IMR-90 (cell line): Measurements from ENCODE around the gene EEF1B2. TPM values are rescaled to one million over a fixed set of nuclear protein-coding genes. Genes with fewer than 3 reads are reported as not detected.

ENCODE experiments used
- ATAC-seq: fragments of 200-7000 bp; cut with Tn5 transposase; 2 replicates; pipeline ENCODE4 v1.9.1; 2020; ENCODE audit warnings: low read depth, mild to moderate bottlenecking, moderate library complexity
- BruUV-seq: library from RNA; stranded (reverse); fragments of 400-500 nt; replicated peaks from 2 replicates; lab custom pipeline; 2021; lab: Mats Ljungman, UMichigan
- CTCF ChIA-PET: fragments of 300-600 bp; formaldehyde crosslinking; extraction: SDS; loops from one replicate; lab custom pipeline; 2021; ENCODE audit warnings: antibody characterized with exemption; lab: Yijun Ruan, JAX
- POLR2A ChIA-PET: fragments of 300-600 bp; sonication (Branson Sonifier 250); formaldehyde crosslinking; loops from one replicate; lab custom pipeline; 2022; ENCODE audit warnings: antibody characterized with exemption; ENCODE audit not compliant: unreplicated experiment; lab: Charles Lee
- DNase-seq: peaks from one replicate; pipeline ENCODE4 v3.0.0; 2013
- H2AFZ ChIP-seq: replicated peaks from 2 replicates; pipeline ENCODE3; 2013; ENCODE audit warnings: low read length, mild to moderate bottlenecking; ENCODE audit not compliant: poor library complexity
- H2AK5ac ChIP-seq: 2 replicates; pipeline ENCODE4 v1.6.1; 2013; ENCODE audit warnings: low read depth, low read length, inconsistent platforms
- H2AK9ac ChIP-seq: replicated peaks from 2 replicates; pipeline ENCODE3; 2013; ENCODE audit warnings: mild to moderate bottlenecking, low read depth, low read length, moderate library complexity; ENCODE audit not compliant: poor library complexity
- H2BK120ac ChIP-seq: 2 replicates; pipeline ENCODE4 v1.6.1; 2013; ENCODE audit warnings: low read depth, low read length, inconsistent platforms
- H2BK15ac ChIP-seq: 3 replicates; pipeline ENCODE4 v1.6.1; 2013; ENCODE audit warnings: low read depth, low read length, inconsistent platforms
- H2BK20ac ChIP-seq: 2 replicates; pipeline ENCODE4 v1.6.1; 2013; ENCODE audit warnings: low read depth, mild to moderate bottlenecking, inconsistent platforms, low read length, moderate library complexity
- H2BK5ac ChIP-seq: 2 replicates; pipeline ENCODE4 v1.6.1; 2013; ENCODE audit warnings: mild to moderate bottlenecking, low read depth, low read length, inconsistent platforms; ENCODE audit not compliant: poor library complexity, severe bottlenecking
- H3K14ac ChIP-seq: replicated peaks from 2 replicates; pipeline ENCODE4 v1.6.1; 2013; ENCODE audit warnings: low read depth, low read length, inconsistent platforms
- H3K18ac ChIP-seq: 2 replicates; pipeline ENCODE4 v1.6.1; 2013; ENCODE audit warnings: low read depth, low read length, control low read depth
- H3K23ac ChIP-seq: 2 replicates; pipeline ENCODE4 v1.6.1; 2013; ENCODE audit warnings: low read depth, low read length, inconsistent platforms
- H3K27ac ChIP-seq: 2 replicates; pipeline ENCODE4 v1.5.1; 2013; ENCODE audit warnings: mild to moderate bottlenecking, control low read depth, low read length; ENCODE audit not compliant: insufficient read depth
- H3K27me3 ChIP-seq: 2 replicates; pipeline ENCODE4 v1.6.1; 2013; ENCODE audit warnings: low read length; ENCODE audit not compliant: control insufficient read depth, insufficient read depth
- H3K36me3 ChIP-seq: 2 replicates; pipeline ENCODE4 v1.6.1; 2013; ENCODE audit warnings: low read length, mixed read lengths; ENCODE audit not compliant: control insufficient read depth, insufficient read depth
- H3K4ac ChIP-seq: 2 replicates; pipeline ENCODE4 v1.6.1; 2013; ENCODE audit warnings: low read depth, low read length, inconsistent platforms
- H3K4me1 ChIP-seq: 2 replicates; pipeline ENCODE4 v1.6.1; 2013; ENCODE audit warnings: low read length, mixed read lengths; ENCODE audit not compliant: control insufficient read depth, insufficient read depth
- H3K4me2 ChIP-seq: 2 replicates; pipeline ENCODE4 v1.6.1; 2013; ENCODE audit warnings: low read depth, mild to moderate bottlenecking, control low read depth, low read length, moderate library complexity
- H3K4me3 ChIP-seq: 2 replicates; pipeline ENCODE4 v1.5.1; 2013; ENCODE audit warnings: low read depth, mild to moderate bottlenecking, control low read depth, low read length, moderate library complexity; ENCODE audit not compliant: insufficient read depth
- H3K56ac ChIP-seq: 2 replicates; pipeline ENCODE4 v1.6.1; 2013; ENCODE audit warnings: low read length, inconsistent platforms; ENCODE audit not compliant: insufficient read depth; ENCODE audit errors: extremely low read depth
- H3K79me1 ChIP-seq, 2 experiments: 2 replicates each; pipeline ENCODE4 v1.6.1; 2013; ENCODE audit warnings: low read length in 2 of 2, inconsistent platforms in 1 of 2, low read depth in 1 of 2
- H3K9ac ChIP-seq: 2 replicates; pipeline ENCODE4 v1.6.1; 2013; ENCODE audit warnings: low read depth, low read length, control low read depth
- H3K9me1 ChIP-seq: 2 replicates; pipeline ENCODE4 v1.6.1; 2013; ENCODE audit warnings: low read length, inconsistent platforms; ENCODE audit not compliant: insufficient read depth
- H3K9me3 ChIP-seq: 2 replicates; pipeline ENCODE4 v1.6.1; 2013; ENCODE audit warnings: low read length; ENCODE audit not compliant: control insufficient read depth, insufficient read depth
- H4K20me1 ChIP-seq: 2 replicates; pipeline ENCODE4 v1.6.1; 2013; ENCODE audit warnings: low read length, inconsistent platforms; ENCODE audit not compliant: insufficient read depth
- H4K5ac ChIP-seq: 2 replicates; pipeline ENCODE4 v1.6.1; 2013; ENCODE audit warnings: mild to moderate bottlenecking, low read depth, low read length, control low read depth
- H4K8ac ChIP-seq, 2 experiments: 2 replicates each; pipeline ENCODE4 v1.6.1; 2013; ENCODE audit warnings: low read depth in 2 of 2, low read length in 2 of 2, control low read depth in 1 of 2, inconsistent platforms in 1 of 2
- H4K91ac ChIP-seq: 2 replicates; pipeline ENCODE4 v1.6.1; 2013; ENCODE audit warnings: low read depth, low read length, inconsistent platforms; ENCODE audit not compliant: insufficient read depth
- WGBS, 2 experiments: methylation state at CpG; one replicate each; pipeline versions ENCODE4 v1.1.5 to v1.1.7; 2013; ENCODE audit warnings: missing lambda C conversion rate in 2 of 2; ENCODE audit not compliant: insufficient read length in 1 of 2; ENCODE audit errors: extremely low coverage in 2 of 2; 5-methylcytosine and 5-hydroxymethylcytosine counted together
- dilution Hi-C: fragments of 300-500 bp; cut with HindIII; formaldehyde crosslinking; loops from one replicate; pipeline ENCODE4 v1.14.3; 2018; ENCODE audit warnings: low sequenced_read_pairs; ENCODE audit not compliant: unreplicated experiment
- in situ Hi-C: fragments of 300-500 bp; cut with MboI; formaldehyde crosslinking; loops from 3 replicates; pipeline ENCODE4 v1.14.3; 2019; ENCODE audit warnings: low sequenced_read_pairs, inconsistent platforms, mixed read lengths
- intact Hi-C: fragments of 100-400 bp; cut with micrococcal nuclease; formaldehyde crosslinking; loops from 2 replicates; pipeline ENCODE4 v1.10.0; 2022
- polyA plus RNA-seq, 3 experiments: library from polyadenylated mRNA; depleted of rRNA; stranded (reverse); fragments of >200 nt; gene quantifications; 2 replicates each; pipeline ENCODE4 v1.2.3, GENCODE V29; 2012; ENCODE audit warnings: low replicate concordance in 1 of 3
- total RNA-seq: library from RNA; depleted of rRNA; stranded (reverse); fragments of >200 nt; gene quantifications from 2 replicates; pipeline ENCODE4 v1.2.3, GENCODE V29; 2012
- TF ChIP-seq, protein P1 (sequence below): fragments of 150-350 bp; IDR thresholded peaks from 2 replicates; pipeline ENCODE4 v1.6.1; 2016; ENCODE audit warnings: low read depth, mild to moderate bottlenecking, low read length, moderate library complexity, borderline replicate concordance

The EEF1B2 gene
- total and polyA plus RNA-seq, 2 of the 4 experiments (the other 2 are of a cell fraction): 574 to 751 TPM

DNA sequence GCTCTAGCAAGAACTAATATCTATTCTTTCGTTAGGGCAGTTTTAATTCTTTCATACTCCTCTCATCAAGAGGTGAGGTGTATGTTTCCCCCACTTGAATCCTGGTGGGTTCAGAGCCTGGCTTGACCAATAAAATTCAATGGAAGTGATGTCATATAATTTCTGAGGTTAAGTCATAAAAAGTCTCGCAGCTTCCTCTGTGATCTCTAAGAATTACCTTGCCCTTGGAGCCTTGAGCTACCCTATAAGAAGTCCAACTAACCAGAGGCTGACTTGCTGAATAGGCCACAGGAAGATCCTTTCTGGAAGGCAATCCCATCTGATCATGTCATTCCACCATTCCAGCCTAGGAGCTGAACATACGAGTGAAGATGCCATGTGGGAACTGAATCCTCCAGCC lies 47.6 kb upstream of the EEF1B2 start:
- POLR2A ChIA-PET: no interaction called here
- Histone ChIP-seq H3K79me1 (no peaks in the 10 kb centered on the region), H3K9me3 (no peaks in the 10 kb centered on the region), H2BK5ac (no peak overlapping the region), H3K4me2 (no peak overlapping the region), H3K27ac (no peak overlapping the region), H4K20me1 (no peaks in the 10 kb centered on the region), H2BK20ac (no peak overlapping the region), H3K9ac (no peak overlapping the region), H3K4ac (no peak overlapping the region), H3K27me3 (no peaks in the 10 kb centered on the region), H2BK15ac (no peak overlapping the region), H3K9me1 (no peaks in the 10 kb centered on the region), H3K4me1 (peaks cover 2% of the 10 kb centered on the region), H3K23ac (no peak overlapping the region), H2AK9ac (no peak overlapping the region), H3K36me3 (peaks cover 2% of the 10 kb centered on the region; the same call in 1 of the 2 replicates), H3K14ac (no peak overlapping the region), H4K5ac (no peak overlapping the region), H2BK120ac (no peak overlapping the region), H4K8ac (no peak overlapping the region), H3K56ac (no peak overlapping the region), H2AK5ac (no peak overlapping the region), H4K91ac (no peak overlapping the region), H3K18ac (no peak overlapping the region), H3K4me3 (no peak overlapping the region), H2AFZ (no peak overlapping the region)
- dilution Hi-C loops: no loop called here
- TF ChIP-seq, protein P1, sequence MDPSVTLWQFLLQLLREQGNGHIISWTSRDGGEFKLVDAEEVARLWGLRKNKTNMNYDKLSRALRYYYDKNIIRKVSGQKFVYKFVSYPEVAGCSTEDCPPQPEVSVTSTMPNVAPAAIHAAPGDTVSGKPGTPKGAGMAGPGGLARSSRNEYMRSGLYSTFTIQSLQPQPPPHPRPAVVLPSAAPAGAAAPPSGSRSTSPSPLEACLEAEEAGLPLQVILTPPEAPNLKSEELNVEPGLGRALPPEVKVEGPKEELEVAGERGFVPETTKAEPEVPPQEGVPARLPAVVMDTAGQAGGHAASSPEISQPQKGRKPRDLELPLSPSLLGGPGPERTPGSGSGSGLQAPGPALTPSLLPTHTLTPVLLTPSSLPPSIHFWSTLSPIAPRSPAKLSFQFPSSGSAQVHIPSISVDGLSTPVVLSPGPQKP: no peak
- no CpG with 5 or more reads among the region's 3 CpGs for WGBS, 2 experiments
- ATAC-seq (no peak; the same call in 1 of the 2 replicates), DNase-seq (no peak)
- CTCF ChIA-PET: no interaction called here
- BruUV-seq: no TSS peak
- intact Hi-C loops: no loop called here
- in situ Hi-C loops: no loop called here
